ENCODE results near the gene SLC43A1.
"Not testable (repeated sequence)": the region's sequence is repeated elsewhere in the genome, so short reads cannot be mapped to it uniquely, and the experiment has no call there.

The SLC43A1 gene

DNA sequence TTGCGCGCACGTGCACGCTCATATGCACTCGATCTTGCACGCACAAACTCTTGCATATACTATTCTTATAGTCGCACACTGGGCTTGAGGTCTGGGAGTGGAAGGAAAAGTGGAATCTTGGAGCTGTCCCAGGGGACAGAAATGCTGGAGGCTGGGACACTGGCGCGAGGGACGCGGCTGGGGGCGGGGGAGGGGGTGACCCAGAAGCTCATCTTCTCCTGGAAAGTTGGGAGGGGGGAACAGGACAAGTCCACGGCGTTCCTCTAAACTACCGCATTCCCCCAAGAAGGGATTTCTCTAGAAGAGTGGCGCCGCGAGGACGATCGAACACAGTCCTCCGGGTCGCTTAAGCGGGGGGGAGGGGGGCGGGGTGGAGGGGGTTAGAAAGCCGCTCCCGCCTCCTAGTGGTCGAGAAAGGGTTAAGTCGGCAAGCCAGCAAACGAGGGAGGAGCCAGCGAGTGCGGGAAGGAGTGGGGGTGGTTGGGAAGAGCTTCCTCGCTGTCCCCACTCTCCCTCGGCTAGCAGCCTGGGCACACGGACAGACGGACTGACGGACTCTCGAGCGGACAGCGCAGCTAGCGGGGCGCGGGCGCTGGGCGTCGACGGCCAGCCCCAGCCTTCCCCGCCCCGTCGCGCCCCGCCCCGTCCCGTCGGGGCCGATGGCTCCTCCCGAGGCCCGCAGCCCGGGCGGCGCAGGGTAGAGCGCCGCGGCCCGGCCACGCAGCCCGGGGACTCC is 55.3 kb downstream of the SLC43A1 start, which contains the start of gene RTN4RL2:
Gene RTN4RL2, plus strand, starts transcription at position 507 of the 736 bp plus-strand sequence. CDS start 338 bp downstream, outside the sequence.
- peak; percentile 71 for DNase-seq

DNA sequence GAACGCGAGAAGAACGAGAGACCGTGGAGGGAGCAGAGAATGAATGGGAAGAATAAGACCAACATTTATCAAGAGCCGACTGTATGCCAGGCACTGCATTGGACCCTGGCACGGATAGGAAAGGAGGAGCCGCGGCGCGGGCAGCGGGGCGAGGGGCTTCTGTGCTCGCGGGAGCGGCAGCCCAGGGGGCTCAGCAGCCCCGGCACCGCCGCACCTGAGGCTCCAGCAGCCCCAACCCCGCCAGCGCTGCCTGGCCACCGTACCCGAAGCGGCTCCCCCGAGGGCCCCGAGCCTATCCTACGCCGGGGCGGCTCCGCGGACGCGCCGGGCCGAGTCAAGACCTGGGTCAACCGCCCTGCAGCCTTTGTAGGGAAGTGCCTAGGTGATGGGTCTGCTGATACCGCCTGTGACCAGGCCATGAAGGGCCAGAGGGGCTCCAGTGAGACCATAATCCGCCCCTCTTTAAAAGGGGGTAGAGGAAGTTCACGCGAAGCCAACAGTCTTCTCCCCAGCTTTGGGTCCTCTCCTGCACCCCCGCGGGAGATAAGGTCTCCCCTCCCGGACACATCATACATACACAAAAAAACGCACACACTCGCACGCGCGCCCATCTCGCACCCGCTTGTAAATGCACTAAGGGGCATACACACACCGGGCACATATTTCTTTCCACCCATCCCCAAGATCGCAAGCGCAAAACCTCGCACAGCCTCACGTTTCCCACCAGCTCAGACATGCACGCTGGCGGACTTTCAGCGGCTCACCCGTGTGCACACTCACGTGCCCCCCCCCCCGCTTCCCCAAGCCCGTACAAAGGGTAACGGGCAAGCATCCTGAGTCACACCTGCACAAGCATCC is 56.1 kb downstream of the SLC43A1 start:
- DNase-seq = no peak

GRCh38 chr11:57458410-57459163 is 56.9 kb downstream of the SLC43A1 start:
- peak; percentile 82 for DNase-seq

- no peak for DNase-seq
These were observed 57.5 kb downstream of the SLC43A1 start for GRCh38 chr11:57458060-57458409.

DNA sequence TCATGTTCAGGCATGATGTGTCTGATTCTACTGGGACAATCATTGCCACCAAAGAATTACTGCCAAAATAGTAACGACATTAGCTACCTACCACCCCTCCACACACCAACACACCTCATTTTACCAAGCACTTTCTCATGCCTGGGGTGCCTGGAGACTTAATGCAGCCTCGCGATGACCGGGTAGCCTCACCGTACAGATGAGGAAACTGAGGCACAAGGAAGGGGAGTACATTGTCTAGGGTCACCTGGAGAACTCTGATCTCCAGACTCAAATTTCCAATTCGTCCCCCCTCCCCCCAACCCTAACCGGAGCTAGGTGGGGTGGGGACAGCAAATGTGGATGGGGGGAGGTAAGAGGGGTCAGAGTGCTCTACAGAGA is 57.9 kb downstream of the SLC43A1 start:
- DNase-seq = no peak

DNA sequence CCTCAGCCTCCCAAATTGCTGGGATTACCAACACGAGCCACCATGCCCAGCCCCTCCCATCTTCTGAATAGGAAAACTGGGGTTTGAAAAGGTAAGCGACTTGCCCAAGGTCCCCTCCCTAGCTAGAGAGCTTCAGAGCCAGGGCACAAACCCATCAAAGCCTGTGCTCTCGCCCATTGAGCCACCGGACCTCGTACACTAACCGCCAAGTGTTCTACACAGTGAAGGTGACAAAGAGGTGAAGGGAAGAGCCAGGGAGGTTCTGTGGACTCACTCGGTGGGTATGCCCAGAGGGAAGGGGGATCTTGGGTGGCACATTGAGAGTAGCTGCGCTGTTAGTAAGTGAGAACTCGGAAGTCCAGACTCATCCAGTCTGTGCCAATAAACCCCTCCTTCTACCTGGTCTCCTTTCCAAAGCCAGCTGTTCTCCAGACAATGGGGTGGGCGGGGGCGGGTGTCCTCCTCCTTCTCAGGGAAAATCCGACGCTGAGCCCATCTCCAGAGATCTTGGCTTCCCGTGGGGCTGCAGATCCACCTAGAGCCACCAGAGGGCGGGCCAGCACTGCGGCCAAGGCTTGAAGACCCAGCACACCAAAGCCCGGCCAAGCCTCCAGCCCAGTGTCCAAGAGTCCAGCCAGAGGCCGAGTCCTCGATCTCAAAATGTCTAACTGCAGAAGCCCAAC is 58.4 kb downstream of the SLC43A1 start:
- peak; percentile 91 for DNase-seq

- DNase-seq = no peak
These were observed 61.8 kb downstream of the SLC43A1 start for GRCh38 chr11:57453543-57454177.

DNA sequence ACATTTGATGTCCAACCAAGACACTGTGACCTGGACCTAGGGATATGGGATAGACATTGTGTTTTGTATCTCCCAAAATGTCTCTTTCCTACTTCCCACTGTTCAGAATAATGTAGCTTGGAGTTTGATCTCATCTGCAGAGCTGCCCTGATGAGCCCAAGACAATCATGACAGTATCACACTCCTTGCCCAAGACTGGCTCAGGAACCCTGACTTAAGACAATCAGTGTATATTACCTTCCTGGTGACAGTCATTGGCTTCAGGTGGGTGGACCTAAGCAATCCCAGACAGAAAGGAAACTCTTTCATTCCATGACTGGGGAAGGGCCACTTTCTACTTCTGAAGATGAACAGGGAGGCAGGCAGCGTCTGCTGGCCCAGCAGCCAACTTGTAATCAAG is 69.4 kb downstream of the SLC43A1 start:
- DNase-seq = no peak

DNA sequence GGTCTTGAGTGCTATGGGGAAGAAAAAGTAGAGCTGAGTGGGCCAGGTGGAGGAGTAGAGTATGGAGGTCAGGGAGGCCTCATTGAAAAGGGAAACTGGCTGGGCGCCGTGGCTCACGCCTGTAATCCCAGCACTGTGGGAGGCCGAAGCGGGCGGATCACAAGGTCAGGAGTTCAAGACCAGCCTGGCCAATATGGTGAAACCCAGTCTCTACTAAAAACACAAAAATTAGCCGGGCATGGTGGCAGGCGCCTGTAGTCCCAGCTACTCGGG is 70.4 kb downstream of the SLC43A1 start:
- not testable (repeated sequence) for DNase-seq

GRCh38 chr11:57444362-57445121 is 71.0 kb downstream of the SLC43A1 start:
- no peak for DNase-seq

DNA sequence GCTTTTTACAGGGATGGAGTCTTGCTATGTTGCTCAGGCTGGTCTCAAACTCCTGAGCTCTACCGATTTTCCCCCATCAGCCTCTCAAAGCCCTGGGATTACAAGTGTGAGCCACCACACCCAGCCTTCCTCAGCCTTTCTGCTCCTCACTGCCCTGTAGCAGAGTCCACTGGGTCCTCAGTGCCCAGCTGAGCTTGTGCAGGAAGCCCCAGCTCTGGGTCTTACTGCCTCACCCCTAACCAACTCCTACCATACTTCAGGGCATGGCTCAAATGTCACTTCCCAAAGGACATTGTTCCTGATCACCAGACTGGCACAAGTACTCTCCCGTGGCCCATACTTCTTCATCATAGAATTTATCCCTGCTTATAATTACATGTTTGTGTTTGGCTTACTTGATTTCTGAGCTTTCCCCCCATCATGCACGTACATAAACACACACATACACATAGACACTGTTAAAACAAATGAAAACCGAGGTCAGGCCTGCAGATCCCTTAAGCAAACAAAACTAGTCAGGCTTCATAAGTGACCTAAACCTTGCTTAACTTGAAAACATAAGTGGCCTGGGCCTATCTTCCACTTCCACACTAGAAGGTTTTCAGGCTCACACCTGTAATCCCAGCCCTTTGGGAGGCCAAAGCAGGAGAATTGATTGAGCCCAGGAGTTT is 74.6 kb downstream of the SLC43A1 start:
- DNase-seq = no peak

DNA sequence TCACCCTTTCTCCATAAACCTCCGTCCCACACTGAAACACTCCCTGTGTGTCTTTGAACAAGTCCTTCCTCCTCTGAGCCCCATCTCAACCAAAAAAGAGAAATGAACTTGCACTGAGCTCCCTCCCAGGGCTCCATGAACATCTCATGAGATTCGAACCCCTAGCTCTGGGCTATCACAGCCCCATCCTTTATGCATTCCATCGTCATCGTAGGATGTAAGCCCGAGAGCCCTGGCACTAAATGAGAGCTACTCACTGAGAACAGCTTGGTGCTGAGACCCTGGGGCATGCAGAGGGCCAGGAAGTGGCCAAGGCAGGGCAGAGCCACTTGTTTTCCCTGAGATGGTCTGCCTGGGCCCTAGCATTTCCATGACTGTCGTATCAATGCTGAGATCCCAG is 75.7 kb downstream of the SLC43A1 start:
- no peak for DNase-seq

- DNase-seq = no peak
These were observed 76.9 kb downstream of the SLC43A1 start for GRCh38 chr11:57438345-57439285.

GRCh38 chr11:57436031-57436430 is 79.5 kb downstream of the SLC43A1 start:
- DNase-seq = no peak

- DNase-seq = no peak
These were observed 80.6 kb downstream of the SLC43A1 start for GRCh38 chr11:57434640-57435546.

Measured in activated CD8-positive, alpha-beta memory T cell treated with anti-CD3 and anti-CD28 coated beads for 24 hours (primary cell).